Measurements from ENCODE around the gene SUSD4. TPM values are rescaled to one million over a fixed set of nuclear protein-coding genes. Genes with fewer than 3 reads are reported as not detected.

Gene SUSD4
- total RNA-seq, 3 donors from 2014 or later = 0.43 to 0.79 (median 0.77) TPM

- no peak for ATAC-seq
- no peaks in the 10 kb centered on the region for H3K4me1 ChIP-seq (ENCODE audit: low read depth)
- no peaks in the 10 kb centered on the region for H3K36me3 ChIP-seq (ENCODE audit: low read depth)
- DNase-seq = no peak
- intact Hi-C loops (cut with DNase I, micrococcal nuclease) = no loop called here
- H3K4me3 ChIP-seq = no peak overlapping the region
- H3K9me3 ChIP-seq = no peaks in the 10 kb centered on the region
- no peak for TF ChIP-seq CTCF (IDR thresholded peaks at IDR 0.05)
Observed at GRCh38 chr1:223298701-223299100, 65.3 kb downstream of the SUSD4 start.

- no peak overlapping the region for H3K4me3 ChIP-seq
- intact Hi-C loops (cut with DNase I, micrococcal nuclease) = no loop called here
- no peaks in the 10 kb centered on the region for H3K4me1 ChIP-seq (ENCODE audit: low read depth)
- no peaks in the 10 kb centered on the region for H3K36me3 ChIP-seq (ENCODE audit: low read depth)
- TF ChIP-seq CTCF (IDR thresholded peaks at IDR 0.05) = no peak
- H3K9me3 ChIP-seq = no peaks in the 10 kb centered on the region
- DNase-seq = no peak
- no peak for ATAC-seq
Observed at GRCh38 chr1:223297800-223298199, 66.2 kb downstream of the SUSD4 start.

GRCh38 chr1:223291796-223292195, 72.2 kb downstream of the SUSD4 start:
- TF ChIP-seq CTCF (IDR thresholded peaks at IDR 0.05) = no peak
- ATAC-seq (no peak), DNase-seq (no peak)
- no peaks in the 10 kb centered on the region for H3K4me1 ChIP-seq (ENCODE audit: low read depth)
- no peaks in the 10 kb centered on the region for H3K9me3 ChIP-seq
- no peaks in the 10 kb centered on the region for H3K36me3 ChIP-seq (ENCODE audit: low read depth)
- intact Hi-C loops (cut with DNase I, micrococcal nuclease) = no loop called here
- H3K4me3 ChIP-seq = no peak overlapping the region

GRCh38 chr1:223290397-223290796, 73.6 kb downstream of the SUSD4 start:
- DNase-seq (no peak), ATAC-seq (no peak)
- Histone ChIP-seq H3K4me3 (no peak overlapping the region), H3K36me3 (ENCODE audit: low read depth) (no peaks in the 10 kb centered on the region), H3K4me1 (ENCODE audit: low read depth) (no peaks in the 10 kb centered on the region), H3K9me3 (no peaks in the 10 kb centered on the region)
- TF ChIP-seq CTCF (IDR thresholded peaks at IDR 0.05) = no peak
- intact Hi-C loops (cut with DNase I, micrococcal nuclease) = no loop called here

- Histone ChIP-seq H3K4me1 (ENCODE audit: low read depth) (no peaks in the 10 kb centered on the region), H3K4me3 (no peak overlapping the region), H3K36me3 (ENCODE audit: low read depth) (no peaks in the 10 kb centered on the region), H3K9me3 (no peaks in the 10 kb centered on the region)
- intact Hi-C loops (cut with DNase I, micrococcal nuclease) = no loop called here
- ATAC-seq (no peak), DNase-seq (no peak)
- TF ChIP-seq CTCF (IDR thresholded peaks at IDR 0.05) = no peak
Observed at GRCh38 chr1:223289621-223290020, 74.4 kb downstream of the SUSD4 start.

GRCh38 chr1:223288826-223289225, 75.2 kb downstream of the SUSD4 start:
- intact Hi-C loops (cut with DNase I, micrococcal nuclease) = no loop called here

More at GRCh38 chr1:223288826-223289225, 75.2 kb downstream of the SUSD4 start:
- Histone ChIP-seq H3K4me1 (ENCODE audit: low read depth) (no peaks in the 10 kb centered on the region), H3K36me3 (ENCODE audit: low read depth) (no peaks in the 10 kb centered on the region), H3K9me3 (no peaks in the 10 kb centered on the region), H3K4me3 (no peak overlapping the region)
- ATAC-seq (no peak), DNase-seq (no peak)
- no peak for TF ChIP-seq CTCF (IDR thresholded peaks at IDR 0.05)
